ENCODE data around the gene SPATS2L.

DNA sequence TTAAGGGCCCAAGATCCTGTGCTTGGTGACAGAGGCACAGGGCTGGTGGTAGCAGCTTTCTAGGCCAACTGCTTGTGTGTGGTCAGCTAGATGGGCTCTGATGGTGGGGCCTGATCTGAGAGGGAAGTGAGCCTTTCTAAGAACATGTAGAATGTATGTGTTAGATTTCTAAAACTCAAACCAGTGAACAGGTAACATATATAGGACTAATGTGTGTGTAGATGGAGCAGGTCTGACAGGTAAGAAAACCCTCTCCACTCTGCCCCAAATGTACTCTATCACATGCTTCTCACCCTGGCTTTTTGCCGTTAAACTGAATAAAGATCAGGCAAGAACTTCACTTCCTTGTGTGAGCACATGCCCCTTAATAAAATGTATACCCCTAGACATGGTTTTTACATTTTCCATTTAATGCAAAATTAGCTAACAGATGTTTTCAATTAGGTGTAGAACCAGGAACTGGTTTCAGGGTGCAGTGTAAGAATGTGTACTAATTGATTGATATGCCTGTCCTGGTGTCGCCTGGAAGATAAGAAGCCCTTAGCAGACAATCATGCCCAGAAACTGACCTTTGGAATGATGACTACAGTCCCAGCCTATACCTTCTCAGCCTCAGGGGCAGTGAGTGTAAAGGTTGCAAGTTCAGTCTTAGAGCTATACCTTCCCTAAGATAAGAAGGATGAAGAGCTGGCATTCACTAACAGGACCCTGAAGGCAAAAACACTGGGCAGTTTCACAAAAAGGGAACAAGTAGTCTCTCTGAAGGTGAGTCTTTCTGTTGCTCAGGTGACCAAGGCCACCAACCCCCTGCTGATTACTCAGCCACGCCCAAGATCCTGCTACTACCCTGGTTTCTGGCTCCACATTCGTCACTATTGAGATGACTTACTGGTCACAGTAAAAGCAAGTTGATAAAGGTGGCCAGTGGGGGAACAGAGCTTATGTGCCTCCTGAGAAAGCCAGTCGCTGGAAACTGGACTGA, 71.2 kb downstream of the SPATS2L start:
- TF ChIP-seq TP53 (CRISPR knock-in tag; IDR thresholded peaks at IDR 0.05) = no peak
- TF ChIP-seq, protein P1, sequence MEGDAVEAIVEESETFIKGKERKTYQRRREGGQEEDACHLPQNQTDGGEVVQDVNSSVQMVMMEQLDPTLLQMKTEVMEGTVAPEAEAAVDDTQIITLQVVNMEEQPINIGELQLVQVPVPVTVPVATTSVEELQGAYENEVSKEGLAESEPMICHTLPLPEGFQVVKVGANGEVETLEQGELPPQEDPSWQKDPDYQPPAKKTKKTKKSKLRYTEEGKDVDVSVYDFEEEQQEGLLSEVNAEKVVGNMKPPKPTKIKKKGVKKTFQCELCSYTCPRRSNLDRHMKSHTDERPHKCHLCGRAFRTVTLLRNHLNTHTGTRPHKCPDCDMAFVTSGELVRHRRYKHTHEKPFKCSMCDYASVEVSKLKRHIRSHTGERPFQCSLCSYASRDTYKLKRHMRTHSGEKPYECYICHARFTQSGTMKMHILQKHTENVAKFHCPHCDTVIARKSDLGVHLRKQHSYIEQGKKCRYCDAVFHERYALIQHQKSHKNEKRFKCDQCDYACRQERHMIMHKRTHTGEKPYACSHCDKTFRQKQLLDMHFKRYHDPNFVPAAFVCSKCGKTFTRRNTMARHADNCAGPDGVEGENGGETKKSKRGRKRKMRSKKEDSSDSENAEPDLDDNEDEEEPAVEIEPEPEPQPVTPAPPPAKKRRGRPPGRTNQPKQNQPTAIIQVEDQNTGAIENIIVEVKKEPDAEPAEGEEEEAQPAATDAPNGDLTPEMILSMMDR (IDR thresholded peaks at IDR 0.05) = no peak
- no peak for TF ChIP-seq GTF2I (CRISPR knock-in tag; conservative IDR thresholded peaks at IDR 0.05)
- TF ChIP-seq SOX15 (CRISPR knock-in tag; IDR thresholded peaks at IDR 0.05) = no peak
- TF ChIP-seq TCF7 (CRISPR knock-in tag; IDR thresholded peaks at IDR 0.05; ENCODE audit: low read depth) = no peak
- TF ChIP-seq SP1 (CRISPR knock-in tag; conservative IDR thresholded peaks at IDR 0.05) = no peak
- TF ChIP-seq ZNF416 (CRISPR knock-in tag; IDR thresholded peaks at IDR 0.05) = no peak
- no peak for TF ChIP-seq ZNF121 (CRISPR knock-in tag; IDR thresholded peaks at IDR 0.05)
- TF ChIP-seq NR2C2 (CRISPR knock-in tag; IDR thresholded peaks at IDR 0.05) = no peak
- no peak for TF ChIP-seq ZNF232 (CRISPR knock-in tag; IDR thresholded peaks at IDR 0.05)
